GM12892 (cell line): ENCODE measurements around the gene AKAP8L.

Experiments used
- POLR2A ChIP-seq: IDR thresholded peaks from 2 replicates; pipeline ENCODE4 v1.6.1; 2011; ENCODE audit warnings: low read depth, low read length, control low read depth
- POLR2AphosphoS5 ChIP-seq: IDR thresholded peaks from 2 replicates; pipeline ENCODE4 v1.6.1; 2011; ENCODE audit warnings: low read depth, low read length, control low read depth
- TAF1 ChIP-seq: IDR thresholded peaks from 2 replicates; pipeline ENCODE4 v1.6.1; 2011; ENCODE audit warnings: low read depth, mild to moderate bottlenecking, control low read depth, low read length, borderline replicate concordance

DNA sequence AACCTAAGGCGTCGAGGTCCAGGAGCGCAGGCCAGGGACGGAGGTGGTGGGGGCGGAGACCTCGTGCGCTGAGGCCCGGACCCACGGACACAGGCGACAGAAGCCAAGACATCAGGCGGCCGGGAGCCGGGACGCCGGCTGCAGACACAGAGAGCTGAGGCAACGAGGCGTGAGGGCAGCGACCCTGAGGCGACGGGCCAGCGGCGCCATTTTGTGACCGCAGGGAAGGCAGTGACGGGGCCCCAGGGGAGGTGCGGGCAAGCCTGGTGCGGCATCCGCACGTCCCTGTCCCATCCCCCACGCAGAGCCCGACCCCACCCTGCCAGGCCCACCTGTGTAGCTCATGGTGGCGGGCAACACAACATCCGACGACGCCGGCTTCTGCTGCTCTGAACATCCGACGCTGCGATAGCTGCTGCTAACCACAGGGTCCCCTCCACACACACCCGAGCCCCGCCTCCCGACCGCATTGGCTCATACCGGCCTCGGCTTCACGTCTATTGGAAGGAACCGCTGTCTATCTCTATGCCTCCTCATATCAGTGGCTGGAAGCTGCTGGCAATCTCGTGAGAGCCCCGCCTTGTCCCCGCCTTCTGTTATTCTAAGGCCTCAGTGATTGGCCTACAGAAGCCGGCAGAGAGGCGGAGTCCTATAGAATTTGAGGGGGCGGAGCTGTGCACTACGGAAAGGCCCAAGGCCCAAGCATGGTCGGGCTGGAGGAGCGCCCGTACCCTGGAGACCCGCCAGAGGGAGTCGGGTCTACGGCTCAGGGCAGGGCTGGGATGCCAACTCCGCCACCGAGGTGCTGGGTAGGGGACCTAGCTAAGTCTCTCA is at the start of gene AKAP8L:
- TF ChIP-seq POLR2AphosphoS5 (peak; percentile 97), POLR2A (peak; percentile 97), TAF1 (peak; percentile 85)
